DND-41 (cell line): Measurements from ENCODE around the gene RNF223.

Experiments used
- ATAC-seq: fragments of 200-7000 bp; cut with Tn5 transposase; 3 replicates; pipeline ENCODE4 v1.9.1; 2021; ENCODE audit warnings: low read depth; ENCODE audit not compliant: insufficient read depth
- DNase-seq: peaks from one replicate; pipeline ENCODE4 v3.0.0-alpha.2; 2020
- H2AFZ ChIP-seq: 2 replicates; pipeline ENCODE4 v1.6.0; 2012; ENCODE audit warnings: low read depth, low read length
- H3K27ac ChIP-seq: 2 replicates; pipeline ENCODE4 v1.5.1; 2012; ENCODE audit warnings: low read length, inconsistent platforms
- H3K27me3 ChIP-seq: fragments of 200-600 bp; sonication (generic); 2 replicates; pipeline ENCODE4 v1.6.0; 2012; ENCODE audit warnings: low read length, mild to moderate bottlenecking, inconsistent platforms; ENCODE audit not compliant: insufficient read depth, poor library complexity
- H3K36me3 ChIP-seq: 2 replicates; pipeline ENCODE4 v1.5.1; 2012; ENCODE audit warnings: low read length, inconsistent platforms; ENCODE audit not compliant: insufficient read depth
- H3K4me1 ChIP-seq: 2 replicates; pipeline ENCODE4 v1.5.1; 2012; ENCODE audit warnings: mild to moderate bottlenecking, low read length; ENCODE audit not compliant: insufficient read depth
- H3K4me2 ChIP-seq: 2 replicates; pipeline ENCODE4 v1.6.0; 2012; ENCODE audit warnings: mild to moderate bottlenecking, moderate library complexity, low read length, inconsistent platforms; ENCODE audit not compliant: insufficient read depth
- H3K4me3 ChIP-seq, 2 experiments: fragments of 200-600 bp in 1 of 2; shearing (Covaris generic) in 1 of 2; 2 replicates each; pipeline ENCODE4 v1.5.1; 2012 to 2016; ENCODE audit warnings: inconsistent platforms in 2 of 2, low read length in 2 of 2, mild to moderate bottlenecking in 2 of 2, low read depth in 1 of 2, moderate library complexity in 1 of 2
- H3K79me2 ChIP-seq: 2 replicates; pipeline ENCODE4 v1.6.0; 2012; ENCODE audit warnings: low read length, inconsistent platforms; ENCODE audit not compliant: insufficient read depth
- H3K9ac ChIP-seq: 2 replicates; pipeline ENCODE4 v1.6.0; 2012; ENCODE audit warnings: low read depth, mild to moderate bottlenecking, inconsistent platforms, low read length, moderate library complexity
- H3K9me3 ChIP-seq: 2 replicates; pipeline ENCODE4 v1.5.1; 2012; ENCODE audit warnings: low read length, moderate library complexity, mild to moderate bottlenecking, inconsistent platforms; ENCODE audit not compliant: insufficient read depth, severe bottlenecking
- H4K20me1 ChIP-seq: 2 replicates; pipeline ENCODE4 v1.6.0; 2012; ENCODE audit warnings: low read length; ENCODE audit not compliant: insufficient read depth
- CTCF ChIP-seq: IDR thresholded peaks from 2 replicates; pipeline ENCODE4 v1.5.1; 2012; ENCODE audit warnings: borderline replicate concordance, low read length, moderate library complexity, mild to moderate bottlenecking; ENCODE audit not compliant: poor library complexity, severe bottlenecking; ENCODE audit errors: extremely low read depth
- EZH2 ChIP-seq: IDR thresholded peaks from 3 replicates; pipeline ENCODE4 v1.6.1; 2012; ENCODE audit warnings: borderline replicate concordance, low read depth, mild to moderate bottlenecking, moderate library complexity, low read length, inconsistent platforms; ENCODE audit not compliant: severe bottlenecking

RNF223 gene

GRCh38 chr1:1092894-1093609 is 18.9 kb upstream of the RNF223 start:
- peaks cover 30% of the 10 kb centered on the region for H4K20me1 ChIP-seq
- H3K4me2 ChIP-seq, result no peak overlapping the region
- H3K4me3 ChIP-seq, result no peak overlapping the region
- H3K9me3 ChIP-seq, result no peaks in the 10 kb centered on the region
- TF ChIP-seq EZH2 (no peak), CTCF (no peak)
- H2AFZ ChIP-seq, result no peak overlapping the region
- H3K4me1 ChIP-seq, result no peaks in the 10 kb centered on the region
- no peaks in the 10 kb centered on the region for H3K27me3 ChIP-seq
- DNase-seq (no peak), ATAC-seq (no peak)
- no peak overlapping the region for H3K9ac ChIP-seq
- no peaks in the 10 kb centered on the region for H3K79me2 ChIP-seq
- no peak overlapping the region for H3K27ac ChIP-seq
- H3K36me3 ChIP-seq, result peaks cover 4% of the 10 kb centered on the region; the same call in 1 of the 2 replicates

GRCh38 chr1:1092149-1092855 is 18.2 kb upstream of the RNF223 start:
- no peak for DNase-seq
- Histone ChIP-seq H2AFZ (no peak overlapping the region), H4K20me1 (peaks cover 30% of the 10 kb centered on the region), H3K9me3 (no peaks in the 10 kb centered on the region), H3K4me1 (no peaks in the 10 kb centered on the region), H3K27me3 (no peaks in the 10 kb centered on the region), H3K4me2 (no peak overlapping the region), H3K79me2 (no peaks in the 10 kb centered on the region), H3K36me3 (peaks cover 4% of the 10 kb centered on the region; the same call in 1 of the 2 replicates), H3K27ac (no peak overlapping the region), H3K9ac (no peak overlapping the region), H3K4me3 (no peak overlapping the region)
- TF ChIP-seq CTCF, result no peak
- no peak for TF ChIP-seq EZH2
- ATAC-seq, result no peak

GRCh38 chr1:1091344-1092148 is 17.4 kb upstream of the RNF223 start:
- Histone ChIP-seq H3K27ac (no peak overlapping the region), H2AFZ (no peak overlapping the region), H3K4me2 (no peak overlapping the region), H3K4me3 (no peak overlapping the region), H3K9ac (no peak overlapping the region), H3K27me3 (no peaks in the 10 kb centered on the region), H3K4me1 (no peaks in the 10 kb centered on the region), H3K9me3 (no peaks in the 10 kb centered on the region), H3K36me3 (peaks cover 8% of the 10 kb centered on the region), H4K20me1 (peaks cover 31% of the 10 kb centered on the region), H3K79me2 (no peaks in the 10 kb centered on the region)
- TF ChIP-seq CTCF (no peak), EZH2 (no peak)
- ATAC-seq, result peak; percentile 20; the same call in 1 of the 3 replicates
- no peak for DNase-seq
